Anterior cingulate cortex (tissue), 58 donors: ENCODE data around the gene LRCH3.
A peak's percentile ranks its signal among the peaks of the same experiment; 100 is the strongest.

Source experiments
- DNase-seq, 58 donors: peaks; one replicate each; lab custom pipeline; 2025; lab: John Stamatoyannopoulos, UW

The LRCH3 gene

GRCh38 chr3:197791892-197792647 lies 1.0 kb downstream of the LRCH3 start:
- DNase-seq: peak in 3 of 58 donors; percentile 37 to 53 (median 44)

GRCh38 chr3:197793247-197793646 lies 2.2 kb downstream of the LRCH3 start:
- DNase-seq: no peak

GRCh38 chr3:197794115-197794514 lies 3.1 kb downstream of the LRCH3 start:
- no peak for DNase-seq

- DNase-seq: no peak
Observed at GRCh38 chr3:197795200-197795599, 4.1 kb downstream of the LRCH3 start.

- no peak for DNase-seq
Observed at GRCh38 chr3:197796087-197796486, 5.0 kb downstream of the LRCH3 start.

GRCh38 chr3:197798863-197799262 lies 7.8 kb downstream of the LRCH3 start:
- no peak for DNase-seq

GRCh38 chr3:197800379-197800778 lies 9.3 kb downstream of the LRCH3 start:
- peak in 1 of 58 donors; percentile 9 for DNase-seq

GRCh38 chr3:197801891-197802778 lies 11.1 kb downstream of the LRCH3 start:
- DNase-seq: no peak

- no peak for DNase-seq
Observed at GRCh38 chr3:197802779-197803459, 11.9 kb downstream of the LRCH3 start.

- DNase-seq: no peak
Observed at GRCh38 chr3:197804511-197804910, 13.5 kb downstream of the LRCH3 start.

GRCh38 chr3:197807969-197808587 lies 17.0 kb downstream of the LRCH3 start:
- peak in 1 of 58 donors; percentile 6 for DNase-seq

- DNase-seq: no peak
Observed at GRCh38 chr3:197809356-197810020, 18.4 kb downstream of the LRCH3 start.

- DNase-seq: no peak
Observed at GRCh38 chr3:197810901-197811300, 19.8 kb downstream of the LRCH3 start.

GRCh38 chr3:197811343-197811742 lies 20.3 kb downstream of the LRCH3 start:
- peak in 11 of 58 donors; percentile 3 to 69 (median 15) for DNase-seq

- DNase-seq: no peak
Observed at GRCh38 chr3:197814372-197814771, 23.3 kb downstream of the LRCH3 start.

GRCh38 chr3:197820550-197821335 lies 29.7 kb downstream of the LRCH3 start:
- DNase-seq: no peak

GRCh38 chr3:197829397-197830045 lies 38.5 kb downstream of the LRCH3 start:
- no peak for DNase-seq

GRCh38 chr3:197830308-197830966 lies 39.4 kb downstream of the LRCH3 start:
- DNase-seq: no peak
